Karpas-422 (cell line): ENCODE measurements around the gene BCAS3. TPM values are rescaled to one million over a fixed set of nuclear protein-coding genes. Genes with fewer than 3 reads are reported as not detected.
"Not testable (repeated sequence)": the region's sequence is repeated elsewhere in the genome, so short reads cannot be mapped to it uniquely, and the experiment has no call there.

Experiments
- DNase-seq: peaks from one replicate; pipeline ENCODE4 v3.0.0-alpha.2; 2015
- H2AFZ ChIP-seq: fragments of 200-600 bp; sonication (generic); 2 replicates; pipeline ENCODE4 v1.6.1; 2014; ENCODE audit warnings: antibody characterized with exemption, low read length, mixed read lengths
- H3K27ac ChIP-seq: fragments of 200-600 bp; sonication (generic); 2 replicates; pipeline ENCODE4 v1.5.1; 2014; ENCODE audit warnings: mild to moderate bottlenecking, low read length, moderate library complexity
- H3K27me3 ChIP-seq: fragments of 200-600 bp; sonication (generic); 2 replicates; pipeline ENCODE4 v1.6.1; 2014; ENCODE audit warnings: low read length, mixed read lengths
- H3K36me3 ChIP-seq: fragments of 200-600 bp; sonication (generic); 2 replicates; pipeline ENCODE4 v1.6.1; 2014; ENCODE audit warnings: low read length, mixed read lengths; ENCODE audit not compliant: insufficient read depth
- H3K4me1 ChIP-seq: fragments of 200-600 bp; sonication (generic); 2 replicates; pipeline ENCODE4 v1.6.1; 2014; ENCODE audit warnings: mild to moderate bottlenecking, low read length, mixed read lengths
- H3K4me2 ChIP-seq: fragments of 200-600 bp; sonication (generic); 2 replicates; pipeline ENCODE4 v1.6.1; 2014; ENCODE audit warnings: low read length, low read depth, mild to moderate bottlenecking; ENCODE audit not compliant: poor library complexity, severe bottlenecking
- H3K4me3 ChIP-seq: fragments of 200-600 bp; sonication (generic); 2 replicates; pipeline ENCODE4 v1.5.1; 2014; ENCODE audit warnings: mild to moderate bottlenecking, antibody characterized with exemption, low read length, mixed read lengths
- H3K79me2 ChIP-seq: fragments of 200-600 bp; sonication (generic); 2 replicates; pipeline ENCODE4 v1.6.1; 2014; ENCODE audit warnings: mild to moderate bottlenecking, low read length, mixed read lengths
- H3K9ac ChIP-seq: fragments of 200-600 bp; sonication (generic); 2 replicates; pipeline ENCODE4 v1.6.0; 2014; ENCODE audit warnings: low read length
- H3K9me2 ChIP-seq: fragments of 200-600 bp; sonication (generic), shearing (Covaris generic); replicated peaks from 2 replicates; pipeline ENCODE4 v1.6.0; 2014; ENCODE audit warnings: mild to moderate bottlenecking, low read length, moderate library complexity; ENCODE audit not compliant: insufficient read depth
- H3K9me3 ChIP-seq: fragments of 300-700, 200-600 bp; sonication (generic); 2 replicates; pipeline ENCODE4 v1.6.1; 2014; ENCODE audit warnings: low read length, mixed read lengths
- H4K20me1 ChIP-seq: fragments of 200-600 bp; sonication (generic); 2 replicates; pipeline ENCODE4 v1.6.1; 2014; ENCODE audit warnings: mild to moderate bottlenecking, antibody characterized with exemption, low read length, low read depth; ENCODE audit not compliant: insufficient read depth
- total RNA-seq: library from RNA; depleted of rRNA; stranded (reverse); fragments of >200 nt; shearing (Covaris generic); gene quantifications from 2 replicates; pipeline ENCODE4 v1.2.3, GENCODE V29; 2014; ENCODE audit warnings: low replicate concordance

The BCAS3 gene
- total RNA-seq, 1 experiment from 2014 or later: 42.6 TPM

DNA sequence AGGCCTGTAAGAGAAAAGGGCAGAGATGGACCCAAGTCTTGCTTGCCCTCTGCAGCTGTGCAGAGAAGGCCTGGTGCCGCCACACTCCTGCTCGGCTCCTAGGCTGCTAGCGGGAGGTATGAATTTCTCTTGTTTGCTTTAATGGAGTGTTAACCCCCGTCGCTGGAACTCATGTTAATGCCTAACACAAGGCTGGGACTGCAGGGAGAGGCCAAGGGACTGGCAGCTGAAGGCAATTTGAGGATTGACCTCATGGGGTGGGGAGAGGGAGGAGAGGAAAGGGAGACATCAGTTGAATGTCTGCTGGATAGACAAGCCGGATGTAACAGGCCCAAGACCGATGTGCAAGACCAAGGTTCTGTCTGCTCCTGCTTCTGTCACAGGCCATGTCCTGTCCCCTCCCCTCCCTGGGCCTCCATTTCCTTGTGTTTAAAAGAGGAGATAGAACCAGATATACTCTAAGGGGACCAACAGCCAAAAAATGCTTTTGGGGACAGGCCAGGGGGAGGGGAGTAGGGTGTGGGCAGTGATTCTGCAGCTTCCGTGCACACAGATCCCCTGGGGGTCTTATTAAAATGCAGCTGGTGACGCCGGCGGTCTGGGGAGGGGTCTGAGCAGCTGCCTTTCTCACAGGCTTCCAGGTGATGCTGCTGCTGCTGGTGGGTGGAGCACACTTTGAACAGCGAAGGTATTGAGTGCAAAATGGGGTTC lies 675.3 kb downstream of the BCAS3 start:
- H3K9ac ChIP-seq: no peak overlapping the region
- H3K27me3 ChIP-seq: no peaks in the 10 kb centered on the region
- no peak overlapping the region for H3K4me3 ChIP-seq
- no peaks in the 10 kb centered on the region for H3K4me1 ChIP-seq
- DNase-seq: no peak
- H3K9me2 ChIP-seq: no peaks in the 10 kb centered on the region
- H3K36me3 ChIP-seq: no peaks in the 10 kb centered on the region
- no peak overlapping the region for H3K4me2 ChIP-seq
- H3K9me3 ChIP-seq: no peaks in the 10 kb centered on the region
- H3K27ac ChIP-seq: no peak overlapping the region
- H3K79me2 ChIP-seq: no peaks in the 10 kb centered on the region
- H2AFZ ChIP-seq: no peak overlapping the region
- H4K20me1 ChIP-seq: no peaks in the 10 kb centered on the region

DNA sequence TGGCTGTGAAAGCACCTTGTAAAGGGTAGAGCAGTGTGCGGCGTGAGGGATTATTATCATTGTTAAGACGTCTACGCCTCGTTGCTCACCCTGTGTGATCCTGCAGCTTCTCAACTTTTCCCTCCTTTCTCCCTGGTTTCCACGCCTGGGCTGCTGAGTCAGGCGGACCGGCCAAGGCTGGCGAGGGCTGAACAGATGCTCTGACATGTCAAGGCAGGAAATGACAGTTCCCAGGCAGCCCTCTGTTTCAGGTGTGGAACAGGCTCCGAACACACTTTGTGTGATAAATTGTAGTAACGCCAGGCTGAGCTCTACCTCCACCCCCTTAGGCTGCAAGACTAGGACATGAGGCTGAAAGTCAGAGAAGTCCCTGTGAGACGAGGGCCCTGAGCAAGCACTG lies 676.0 kb downstream of the BCAS3 start:
- Histone ChIP-seq H3K9me3 (no peaks in the 10 kb centered on the region), H3K4me1 (no peaks in the 10 kb centered on the region), H3K27ac (no peak overlapping the region), H3K36me3 (no peaks in the 10 kb centered on the region), H3K27me3 (no peaks in the 10 kb centered on the region), H3K9me2 (no peaks in the 10 kb centered on the region), H3K4me2 (no peak overlapping the region), H4K20me1 (no peaks in the 10 kb centered on the region), H2AFZ (no peak overlapping the region), H3K79me2 (no peaks in the 10 kb centered on the region), H3K9ac (no peak overlapping the region), H3K4me3 (no peak overlapping the region)
- DNase-seq: no peak

DNA sequence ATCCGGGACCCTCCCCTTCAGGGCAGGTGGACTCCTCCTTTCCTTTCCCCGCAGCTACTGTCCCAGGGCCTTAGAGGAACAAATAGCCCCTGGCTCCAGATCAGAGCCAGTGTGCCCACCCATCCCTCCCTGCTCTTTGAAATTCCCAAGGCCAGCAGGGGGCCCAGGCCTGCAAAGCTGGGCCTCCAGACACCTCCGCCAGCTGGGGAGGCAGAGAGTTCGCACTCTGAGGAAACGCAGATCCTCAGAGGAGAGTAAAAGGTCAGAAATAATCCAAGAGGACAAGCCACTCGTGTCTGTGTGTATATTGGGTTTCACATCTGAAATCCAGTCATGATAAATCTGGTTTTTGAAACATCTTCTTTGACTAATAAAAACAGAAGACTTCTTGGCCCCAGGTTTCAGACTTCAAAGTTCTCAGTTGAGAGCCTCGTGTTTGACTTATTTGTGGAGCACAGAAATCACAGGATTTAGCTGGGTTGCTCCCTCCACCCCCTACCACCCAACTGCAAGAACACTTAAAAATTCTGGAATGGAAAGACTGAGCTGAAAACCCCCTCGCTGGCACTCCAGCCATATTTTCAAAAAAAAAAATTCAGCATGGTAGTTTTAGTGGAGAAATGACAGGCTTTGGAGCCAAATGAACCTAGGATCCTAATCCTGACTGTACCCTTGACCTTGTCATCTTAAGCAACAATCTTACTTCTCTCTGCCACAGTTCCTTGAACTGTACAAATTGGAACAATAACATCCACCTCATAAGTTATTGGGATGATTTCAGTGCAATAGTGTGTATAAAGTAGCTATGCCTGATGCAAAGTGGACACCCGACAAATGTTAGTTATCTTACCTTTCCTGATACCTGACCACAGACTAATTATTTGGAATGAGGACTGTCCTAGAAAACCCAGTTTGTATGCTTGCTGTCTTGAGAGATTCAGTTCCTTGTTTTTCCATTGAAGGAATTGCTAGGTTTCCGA lies 677.5 kb downstream of the BCAS3 start:
- no peaks in the 10 kb centered on the region for H3K27me3 ChIP-seq
- no peaks in the 10 kb centered on the region for H3K36me3 ChIP-seq
- H3K27ac ChIP-seq: no peak overlapping the region
- H3K9me2 ChIP-seq: no peaks in the 10 kb centered on the region
- H3K4me1 ChIP-seq: no peaks in the 10 kb centered on the region
- no peak for DNase-seq
- no peak overlapping the region for H2AFZ ChIP-seq
- H4K20me1 ChIP-seq: no peaks in the 10 kb centered on the region
- no peaks in the 10 kb centered on the region for H3K79me2 ChIP-seq
- H3K9ac ChIP-seq: no peak overlapping the region
- H3K9me3 ChIP-seq: no peaks in the 10 kb centered on the region
- no peak overlapping the region for H3K4me2 ChIP-seq
- H3K4me3 ChIP-seq: no peak overlapping the region

GRCh38 chr17:61357061-61357460 lies 679.4 kb downstream of the BCAS3 start:
- H3K9ac ChIP-seq, H3K79me2 ChIP-seq, H4K20me1 ChIP-seq, H3K4me3 ChIP-seq, H3K27me3 ChIP-seq, H3K4me1 ChIP-seq, DNase-seq, H3K27ac ChIP-seq, H2AFZ ChIP-seq, H3K9me3 ChIP-seq, H3K4me2 ChIP-seq, H3K36me3 ChIP-seq, H3K9me2 ChIP-seq: not testable (repeated sequence)

DNA sequence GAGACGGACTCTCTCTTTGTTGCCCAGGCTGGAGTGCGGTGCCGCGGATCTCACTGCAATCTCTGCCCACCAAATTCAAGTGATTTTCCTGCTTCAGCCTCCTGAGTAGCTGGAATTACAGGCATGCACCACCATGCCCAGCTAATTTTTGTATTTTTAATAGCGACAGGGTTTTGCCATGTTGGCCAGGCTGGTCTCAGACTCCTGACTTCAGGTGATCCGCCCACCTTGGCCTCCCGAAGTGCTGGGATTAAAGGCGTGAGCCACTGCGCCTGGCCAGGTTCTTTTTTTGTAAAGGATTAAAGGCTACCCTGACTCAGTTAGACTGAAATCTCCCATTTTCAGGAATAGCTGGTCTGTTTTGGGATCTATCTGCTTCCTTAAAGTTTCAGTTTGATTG lies 681.9 kb downstream of the BCAS3 start:
- H3K4me1 ChIP-seq, H4K20me1 ChIP-seq, H3K27me3 ChIP-seq, DNase-seq, H3K9ac ChIP-seq, H3K9me3 ChIP-seq, H3K36me3 ChIP-seq, H3K4me2 ChIP-seq, H2AFZ ChIP-seq, H3K4me3 ChIP-seq, H3K9me2 ChIP-seq, H3K27ac ChIP-seq, H3K79me2 ChIP-seq: not testable (repeated sequence)

DNA sequence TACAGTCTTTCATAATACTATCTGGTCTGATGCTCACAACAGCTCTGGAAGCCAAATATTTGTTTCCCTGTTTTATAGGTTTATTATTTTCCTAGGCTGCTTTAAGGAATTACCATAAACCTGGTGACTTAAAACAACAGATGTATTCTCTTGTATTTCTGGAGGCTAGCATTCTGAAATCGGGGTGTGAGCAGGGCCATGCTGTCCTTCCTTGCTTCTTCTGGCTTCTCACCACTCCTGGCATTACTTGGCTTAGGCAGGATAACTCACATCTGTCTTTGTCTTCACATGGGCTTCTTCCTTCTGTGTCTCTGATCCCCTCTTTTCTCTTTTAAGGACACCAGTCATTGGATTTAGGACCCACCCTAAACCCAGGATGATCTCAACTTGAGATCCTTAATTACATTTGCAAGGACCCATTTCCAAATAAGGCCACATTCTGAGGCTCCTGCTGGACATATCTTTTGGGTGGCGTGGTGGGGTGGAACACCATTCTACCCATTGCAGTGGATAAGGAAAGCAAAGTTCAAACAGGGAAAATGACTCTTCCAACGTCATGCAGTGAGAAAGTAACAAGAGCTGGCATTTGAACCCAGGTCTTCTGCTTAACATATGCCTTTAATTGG lies 682.8 kb downstream of the BCAS3 start:
- Histone ChIP-seq H3K27me3 (no peaks in the 10 kb centered on the region), H3K4me2 (no peak overlapping the region)
- no peak for DNase-seq

GRCh38 chr17:61361084-61361483 lies 683.4 kb downstream of the BCAS3 start:
- no peaks in the 10 kb centered on the region for H3K9me3 ChIP-seq
- no peak overlapping the region for H3K4me3 ChIP-seq
- H3K79me2 ChIP-seq: no peaks in the 10 kb centered on the region
- no peaks in the 10 kb centered on the region for H3K4me1 ChIP-seq
- peaks cover 7% of the 10 kb centered on the region; the same call in 1 of the 2 replicates for H4K20me1 ChIP-seq
- DNase-seq: no peak
- H3K9me2 ChIP-seq: no peaks in the 10 kb centered on the region
- H3K27ac ChIP-seq: no peak overlapping the region
- H2AFZ ChIP-seq: no peak overlapping the region
- H3K27me3 ChIP-seq: no peaks in the 10 kb centered on the region
- no peaks in the 10 kb centered on the region for H3K36me3 ChIP-seq
- H3K4me2 ChIP-seq: no peak overlapping the region
- H3K9ac ChIP-seq: no peak overlapping the region

More for the DNA sequence above, 682.8 kb downstream of the BCAS3 start:
- Histone ChIP-seq H3K9ac (no peak overlapping the region), H3K4me1 (no peaks in the 10 kb centered on the region), H2AFZ (no peak overlapping the region), H3K9me3 (no peaks in the 10 kb centered on the region), H3K36me3 (no peaks in the 10 kb centered on the region), H4K20me1 (peaks cover 7% of the 10 kb centered on the region; the same call in 1 of the 2 replicates), H3K27ac (no peak overlapping the region), H3K79me2 (no peaks in the 10 kb centered on the region), H3K9me2 (no peaks in the 10 kb centered on the region), H3K4me3 (no peak overlapping the region)

DNA sequence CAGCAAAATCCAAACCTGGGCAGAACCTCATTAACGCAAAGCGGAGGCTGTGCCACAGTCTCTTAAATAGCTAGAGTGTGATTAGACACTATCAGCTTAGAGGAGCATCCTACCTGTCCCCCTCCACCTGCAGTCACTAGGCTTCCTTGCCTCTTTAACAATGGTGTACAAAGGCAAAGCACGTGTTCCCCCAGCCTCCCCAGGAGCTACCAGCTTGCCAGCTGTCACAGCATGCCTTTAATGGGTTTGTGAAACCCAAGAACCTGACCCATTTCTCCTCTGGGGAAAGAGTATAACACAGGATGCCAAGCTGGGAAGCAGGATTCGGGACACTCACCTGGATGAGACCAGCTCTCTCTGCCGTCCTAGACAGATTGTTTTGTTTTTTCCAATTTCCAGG lies 684.7 kb downstream of the BCAS3 start:
- no peak overlapping the region for H3K4me3 ChIP-seq
- H4K20me1 ChIP-seq: peaks cover 7% of the 10 kb centered on the region; the same call in 1 of the 2 replicates
- H3K27ac ChIP-seq: no peak overlapping the region
- no peak overlapping the region for H3K4me2 ChIP-seq
- H3K79me2 ChIP-seq: no peaks in the 10 kb centered on the region
- no peaks in the 10 kb centered on the region for H3K36me3 ChIP-seq
- no peaks in the 10 kb centered on the region for H3K9me3 ChIP-seq
- H3K4me1 ChIP-seq: no peaks in the 10 kb centered on the region
- no peak overlapping the region for H2AFZ ChIP-seq
- no peak overlapping the region for H3K9ac ChIP-seq
- no peaks in the 10 kb centered on the region for H3K27me3 ChIP-seq
- H3K9me2 ChIP-seq: no peaks in the 10 kb centered on the region
- DNase-seq: no peak
